H9 (cell line): ENCODE measurements around the gene ZKSCAN7. TPM values are rescaled to one million over a fixed set of nuclear protein-coding genes. Genes with fewer than 3 reads are reported as not detected.

Source experiments
- DNase-seq: peaks from one replicate; pipeline ENCODE4 v3.0.0-alpha.2; 2017
- H2AFZ ChIP-seq: one replicate; pipeline ENCODE4 v1.6.1; 2013; ENCODE audit warnings: mild to moderate bottlenecking, low read length, control low read depth, moderate library complexity
- H2AK5ac ChIP-seq: 2 replicates; pipeline ENCODE4 v1.6.1; 2013; ENCODE audit warnings: low read length, control low read depth, mixed read lengths; ENCODE audit not compliant: insufficient read length
- H2BK120ac ChIP-seq: one replicate; pipeline ENCODE4 v1.6.1; 2013; ENCODE audit warnings: low read depth, mild to moderate bottlenecking, low read length, control low read depth, inconsistent platforms; ENCODE audit not compliant: poor library complexity, severe bottlenecking
- H2BK12ac ChIP-seq: 2 replicates; pipeline ENCODE4 v1.6.1; 2013; ENCODE audit warnings: low read length, control low read depth, mixed read lengths, low read depth; ENCODE audit not compliant: insufficient read length
- H2BK15ac ChIP-seq: 2 replicates; pipeline ENCODE4 v1.6.1; 2013; ENCODE audit warnings: low read depth, low read length, control low read depth
- H2BK20ac ChIP-seq: one replicate; pipeline ENCODE4 v1.6.1; 2013; ENCODE audit warnings: low read depth, mild to moderate bottlenecking, low read length, control low read depth, inconsistent platforms; ENCODE audit not compliant: poor library complexity, severe bottlenecking
- H2BK5ac ChIP-seq: 2 replicates; pipeline ENCODE4 v1.6.1; 2013; ENCODE audit warnings: low read length, control low read depth, mixed read lengths; ENCODE audit not compliant: insufficient read length
- H3K14ac ChIP-seq: 2 replicates; pipeline ENCODE4 v1.6.1; 2013; ENCODE audit warnings: low read length, control low read depth; ENCODE audit not compliant: insufficient read depth
- H3K18ac ChIP-seq: 2 replicates; pipeline ENCODE4 v1.6.1; 2013; ENCODE audit warnings: low read depth, mild to moderate bottlenecking, mixed read lengths, low read length, control low read depth; ENCODE audit not compliant: insufficient read length
- H3K23ac ChIP-seq: 2 replicates; pipeline ENCODE4 v1.6.1; 2013; ENCODE audit warnings: low read length, control low read depth, mixed read lengths, low read depth; ENCODE audit not compliant: insufficient read length
- H3K23me2 ChIP-seq: 2 replicates; pipeline ENCODE4 v1.6.1; 2013; ENCODE audit warnings: low read depth, mild to moderate bottlenecking, mixed read lengths, low read length, control low read depth; ENCODE audit not compliant: insufficient read length, poor library complexity, severe bottlenecking
- H3K27ac ChIP-seq: 2 replicates; pipeline ENCODE4 v1.5.1; 2013; ENCODE audit warnings: low read length, control low read depth, mixed read lengths, low read depth; ENCODE audit not compliant: insufficient read length
- H3K27me3 ChIP-seq: 2 replicates; pipeline ENCODE4 v1.6.1; 2013; ENCODE audit warnings: low read length, control low read depth, inconsistent platforms; ENCODE audit not compliant: insufficient read depth
- H3K4ac ChIP-seq: 2 replicates; pipeline ENCODE4 v1.6.1; 2013; ENCODE audit warnings: low read depth, mild to moderate bottlenecking, control low read depth, inconsistent platforms, low read length, moderate library complexity
- H3K4me1 ChIP-seq: 2 replicates; pipeline ENCODE4 v1.6.1; 2013; ENCODE audit warnings: low read length, control low read depth, inconsistent platforms; ENCODE audit not compliant: insufficient read depth
- H3K4me2 ChIP-seq: 2 replicates; pipeline ENCODE4 v1.6.1; 2013; ENCODE audit warnings: low read length, control low read depth, mixed read lengths; ENCODE audit not compliant: insufficient read length, insufficient read depth
- H3K56ac ChIP-seq: 2 replicates; pipeline ENCODE4 v1.6.1; 2013; ENCODE audit warnings: low read depth, mild to moderate bottlenecking, mixed read lengths, low read length, control low read depth; ENCODE audit not compliant: insufficient read length
- H3K79me1 ChIP-seq: 2 replicates; pipeline ENCODE4 v1.6.1; 2013; ENCODE audit warnings: low read depth, mild to moderate bottlenecking, moderate library complexity, low read length, control low read depth, inconsistent platforms; ENCODE audit not compliant: insufficient read depth, poor library complexity, severe bottlenecking
- H3K79me2 ChIP-seq: 2 replicates; pipeline ENCODE4 v1.6.1; 2013; ENCODE audit warnings: low read length, control low read depth, inconsistent platforms; ENCODE audit not compliant: insufficient read depth
- H3K9ac ChIP-seq: 2 replicates; pipeline ENCODE4 v1.6.1; 2013; ENCODE audit warnings: low read length, control low read depth, mixed read lengths; ENCODE audit not compliant: insufficient read length; ENCODE audit errors: extremely low read depth
- H3K9me3 ChIP-seq: one replicate; pipeline ENCODE4 v1.6.1; 2013; ENCODE audit warnings: low read depth, low read length, inconsistent platforms; ENCODE audit not compliant: control insufficient read depth
- H3T11ph ChIP-seq: one replicate; pipeline ENCODE4 v1.6.1; 2013; ENCODE audit warnings: mild to moderate bottlenecking, low read length, control low read depth, inconsistent platforms
- H4K20me1 ChIP-seq: one replicate; pipeline ENCODE4 v1.6.1; 2013; ENCODE audit not compliant: control insufficient read depth, insufficient read length, insufficient read depth
- H4K5ac ChIP-seq: 2 replicates; pipeline ENCODE4 v1.6.1; 2013; ENCODE audit warnings: low read depth, mild to moderate bottlenecking, mixed read lengths, low read length, control low read depth; ENCODE audit not compliant: insufficient read length
- H4K8ac ChIP-seq: replicated peaks from 2 replicates; pipeline ENCODE4 v1.6.1; 2013; ENCODE audit warnings: low read length, control low read depth, mixed read lengths, low read depth; ENCODE audit not compliant: insufficient read length
- H4K91ac ChIP-seq: 2 replicates; pipeline ENCODE4 v1.6.1; 2013; ENCODE audit warnings: low read depth, mild to moderate bottlenecking, moderate library complexity, mixed read lengths, low read length, control low read depth; ENCODE audit not compliant: insufficient read length
- H3K27ac Mint-ChIP-seq, 3 experiments: 2 replicates in 2 of 3; 3 replicates in 1 of 3; pipeline ENCODE4 v1.8.0; 2020 to 2021; ENCODE audit warnings: mixed read lengths in 3 of 3, mild to moderate bottlenecking in 1 of 3, moderate library complexity in 1 of 3
- H3K27me3 Mint-ChIP-seq: 2 replicates; pipeline ENCODE4 v1.8.0; 2021; ENCODE audit warnings: low read depth, mild to moderate bottlenecking, moderate library complexity, mixed read lengths
- H3K36me3 Mint-ChIP-seq, 3 experiments: 2 replicates in 2 of 3; 3 replicates in 1 of 3; pipeline ENCODE4 v1.8.0; 2020 to 2021; ENCODE audit warnings: low read depth in 3 of 3, mixed read lengths in 3 of 3; ENCODE audit not compliant: insufficient read depth in 1 of 3
- H3K4me1 Mint-ChIP-seq, 2 experiments: 2 replicates each; pipeline ENCODE4 v1.8.0; 2020; ENCODE audit warnings: mixed read lengths in 2 of 2
- H3K4me3 Mint-ChIP-seq, 2 experiments: 2 replicates in 1 of 2; 3 replicates in 1 of 2; pipeline ENCODE4 v1.8.0; 2020 to 2021; ENCODE audit warnings: mild to moderate bottlenecking in 2 of 2, mixed read lengths in 2 of 2, moderate library complexity in 1 of 2
- H3K9me3 Mint-ChIP-seq, 2 experiments: 2 replicates in 1 of 2; 3 replicates in 1 of 2; pipeline ENCODE4 v1.8.0; 2020; ENCODE audit warnings: mild to moderate bottlenecking in 2 of 2, mixed read lengths in 2 of 2, moderate library complexity in 1 of 2
- CTCF ChIP-seq: fragments of 200-600 bp; sonication (generic); conservative IDR thresholded peaks from 3 replicates; pipeline ENCODE4 v1.8.0; 2021; ENCODE audit warnings: antibody characterized with exemption, mild to moderate bottlenecking
- WGBS: extraction: QIAGEN DNeasy Blood & Tissue Kit; methylation state at CpG from one replicate; pipeline ENCODE4 v1.1.7; 2013; ENCODE audit warnings: missing lambda C conversion rate, low lambda C conversion rate, mixed read lengths; ENCODE audit not compliant: insufficient read length; ENCODE audit errors: extremely low coverage; 5-methylcytosine and 5-hydroxymethylcytosine counted together
- total RNA-seq: library from RNA; stranded (reverse); gene quantifications from 2 replicates; pipeline ENCODE4 v1.2.1, GENCODE V29; 2021

ZKSCAN7 gene
- total RNA-seq, 1 experiment from 2014 or later: 8.7 TPM

GRCh38 chr3:44555723-44556122 lies 730 bp downstream of the ZKSCAN7 start:
- no CpG with 5 or more reads among the region's 5 CpGs for WGBS
- Histone ChIP-seq H3K9me3 (peaks cover 7% of the 10 kb centered on the region), H2AFZ (no peak overlapping the region), H2BK5ac (no peak overlapping the region), H4K20me1 (no peaks in the 10 kb centered on the region), H3K9ac (peak overlapping the region; percentile 92), H3K14ac (no peak overlapping the region; the same call in 1 of the 2 replicates), H3K56ac (no peak overlapping the region), H3T11ph (no peak overlapping the region), H4K5ac (no peak overlapping the region), H2BK15ac (no peak overlapping the region), H3K18ac (no peak overlapping the region), H3K23me2 (peaks cover 10% of the 10 kb centered on the region), H2AK5ac (no peak overlapping the region), H2BK20ac (no peak overlapping the region), H2BK120ac (no peak overlapping the region), H4K8ac (no peak overlapping the region), H2BK12ac (no peak overlapping the region), H3K27ac (no peak overlapping the region), H3K4me2 (peak overlapping the region; percentile 90), H3K27me3 (no peaks in the 10 kb centered on the region), H4K91ac (no peak overlapping the region), H3K4me1 (no peaks in the 10 kb centered on the region; the same call in 1 of the 2 replicates), H3K4ac (no peak overlapping the region), H3K23ac (no peak overlapping the region), H3K79me1 (peaks cover 5% of the 10 kb centered on the region), H3K79me2 (peaks cover 3% of the 10 kb centered on the region; the same call in 1 of the 2 replicates)
- TF ChIP-seq CTCF: no peak
- DNase-seq: no peak
- H3K9me3 Mint-ChIP-seq: peaks cover 5 to 12% of the 10 kb centered on the region in 2 experiments
- H3K27me3 Mint-ChIP-seq: peaks cover 37% of the 10 kb centered on the region
- peaks cover 43 to 51% (median 44%) of the 10 kb centered on the region in 3 experiments for H3K36me3 Mint-ChIP-seq
- peak overlapping the region; percentile 94 to 95 for H3K4me3 Mint-ChIP-seq
- H3K4me1 Mint-ChIP-seq: peaks cover 10 to 21% of the 10 kb centered on the region in 2 experiments
- H3K27ac Mint-ChIP-seq: peak overlapping the region in 1 of 3 experiments; percentile 97; a peak in 2 of 7 replicates
